Parathyroid adenoma (tissue), 2 donors: Measurements from ENCODE around the gene MYRFL.
"Not testable (repeated sequence)": the region's sequence is repeated elsewhere in the genome, so short reads cannot be mapped to it uniquely, and the experiment has no call there.

Experiments used
- H2AFZ ChIP-seq: fragments of 300-600 bp; sonication (generic); one replicate; pipeline ENCODE4 v1.7.0; 2017; ENCODE audit warnings: antibody characterized with exemption, mild to moderate bottlenecking
- H3K27ac ChIP-seq: fragments of 300-600 bp; sonication (generic); one replicate; pipeline ENCODE4 v1.7.0; 2017
- H3K27me3 ChIP-seq: fragments of 300-600 bp; sonication (generic); one replicate; pipeline ENCODE4 v1.7.0; 2017; ENCODE audit warnings: low read length; ENCODE audit not compliant: control insufficient read depth, insufficient read depth
- H3K36me3 ChIP-seq: fragments of 300-600 bp; sonication (generic); one replicate; pipeline ENCODE4 v1.7.0; 2017; ENCODE audit warnings: low read length; ENCODE audit not compliant: control insufficient read depth, insufficient read depth
- H3K4me1 ChIP-seq: fragments of 300-600 bp; sonication (generic); one replicate; pipeline ENCODE4 v1.7.0; 2017; ENCODE audit warnings: control low read depth
- H3K4me2 ChIP-seq: fragments of 300-600 bp; sonication (generic); one replicate; pipeline ENCODE4 v1.7.0; 2017; ENCODE audit warnings: low read length
- H3K4me3 ChIP-seq: fragments of 300-600 bp; sonication (generic); one replicate; pipeline ENCODE4 v1.7.0; 2017; ENCODE audit warnings: low read depth, low read length
- H3K79me2 ChIP-seq: fragments of 300-600 bp; sonication (generic); one replicate; pipeline ENCODE4 v1.7.0; 2017; ENCODE audit warnings: control low read depth
- H3K9ac ChIP-seq: fragments of 300-600 bp; sonication (generic); one replicate; pipeline ENCODE4 v1.7.0; 2017; ENCODE audit warnings: mild to moderate bottlenecking
- H3K9me3 ChIP-seq: fragments of 300-600 bp; sonication (generic); one replicate; pipeline ENCODE4 v1.7.0; 2017; ENCODE audit warnings: low read length; ENCODE audit not compliant: control insufficient read depth
- CTCF ChIP-seq: fragments of 300-600 bp; sonication (generic); IDR thresholded peaks from one replicate; pipeline ENCODE4 v1.7.0; 2017; ENCODE audit warnings: antibody characterized with exemption, mild to moderate bottlenecking
- donor health status: primary hyperparathyroidism.

MYRFL gene

GRCh38 chr12:69824966-69825560 lies at the start of gene MYRFL:
MYRFL (plus strand) TSS chr12:69825227; CDS start chr12:69825518, 291 bp downstream.
- Histone ChIP-seq H2AFZ (no peak within 1 kb of the TSS), H3K79me2 (no peaks in the 10 kb centered on the region), H3K9me3 (no peaks in the 10 kb centered on the region), H3K27me3 (no peaks in the 10 kb centered on the region), H3K4me2 (no peak within 1 kb of the TSS), H3K27ac (no peak within 1 kb of the TSS), H3K36me3 (no peaks in the 10 kb centered on the region), H3K4me1 (no peaks in the 10 kb centered on the region), H3K4me3 (no peak within 1 kb of the TSS), H3K9ac (no peak within 1 kb of the TSS)
- TF ChIP-seq CTCF: no peak

- H3K79me2 ChIP-seq: no peaks in the 10 kb centered on the region
- no peak for TF ChIP-seq CTCF
- H3K4me1 ChIP-seq: no peaks in the 10 kb centered on the region
- H3K36me3 ChIP-seq: no peaks in the 10 kb centered on the region
- H3K27me3 ChIP-seq: no peaks in the 10 kb centered on the region
- no peak overlapping the region for H2AFZ ChIP-seq
- H3K4me2 ChIP-seq: no peak overlapping the region
- no peak overlapping the region for H3K4me3 ChIP-seq
- H3K27ac ChIP-seq: no peak overlapping the region
- H3K9ac ChIP-seq: no peak overlapping the region
- no peaks in the 10 kb centered on the region for H3K9me3 ChIP-seq
These were observed 45.1 kb upstream of the MYRFL start for GRCh38 chr12:69779928-69780327.

- Histone ChIP-seq H2AFZ (no peak overlapping the region), H3K9ac (no peak overlapping the region)
- TF ChIP-seq CTCF: no peak
These were observed 41.7 kb upstream of the MYRFL start for GRCh38 chr12:69783365-69783764.

GRCh38 chr12:69789351-69789750 lies 35.7 kb upstream of the MYRFL start:
- H3K36me3 ChIP-seq: no peaks in the 10 kb centered on the region
- no peak overlapping the region for H3K4me2 ChIP-seq
- H2AFZ ChIP-seq: no peak overlapping the region
- H3K27ac ChIP-seq: no peak overlapping the region
- TF ChIP-seq CTCF: no peak
- H3K79me2 ChIP-seq: no peaks in the 10 kb centered on the region
- no peaks in the 10 kb centered on the region for H3K4me1 ChIP-seq
- no peak overlapping the region for H3K4me3 ChIP-seq
- no peaks in the 10 kb centered on the region for H3K27me3 ChIP-seq
- no peak overlapping the region for H3K9ac ChIP-seq
- no peaks in the 10 kb centered on the region for H3K9me3 ChIP-seq

More at GRCh38 chr12:69783365-69783764, 41.7 kb upstream of the MYRFL start:
- no peaks in the 10 kb centered on the region for H3K27me3 ChIP-seq
- no peak overlapping the region for H3K4me3 ChIP-seq
- H3K27ac ChIP-seq: no peak overlapping the region
- H3K79me2 ChIP-seq: no peaks in the 10 kb centered on the region
- no peaks in the 10 kb centered on the region for H3K9me3 ChIP-seq
- no peak overlapping the region for H3K4me2 ChIP-seq
- H3K4me1 ChIP-seq: no peaks in the 10 kb centered on the region
- H3K36me3 ChIP-seq: no peaks in the 10 kb centered on the region

GRCh38 chr12:69792533-69792932 lies 32.5 kb upstream of the MYRFL start:
- Histone ChIP-seq H3K9me3 (no peaks in the 10 kb centered on the region), H3K79me2 (no peaks in the 10 kb centered on the region), H3K4me1 (no peaks in the 10 kb centered on the region), H3K4me3 (no peak overlapping the region), H2AFZ (no peak overlapping the region), H3K4me2 (no peak overlapping the region), H3K36me3 (no peaks in the 10 kb centered on the region), H3K27ac (no peak overlapping the region), H3K27me3 (no peaks in the 10 kb centered on the region), H3K9ac (no peak overlapping the region)
- no peak for TF ChIP-seq CTCF

- not testable (repeated sequence) for H3K9me3 ChIP-seq, H3K4me3 ChIP-seq
These were observed 17.7 kb upstream of the MYRFL start for GRCh38 chr12:69807101-69807897.

More at GRCh38 chr12:69807101-69807897, 17.7 kb upstream of the MYRFL start:
- not testable (repeated sequence) for H3K36me3 ChIP-seq, H3K27me3 ChIP-seq, H3K27ac ChIP-seq, H3K9ac ChIP-seq, H3K79me2 ChIP-seq, H3K4me1 ChIP-seq, H3K4me2 ChIP-seq, H2AFZ ChIP-seq
